Islet precursor cell (in vitro differentiated cells): ENCODE data around the gene KPNA3.
"Not testable (repeated sequence)": the region's sequence is repeated elsewhere in the genome, so short reads cannot be mapped to it uniquely, and the experiment has no call there.

Experiments used
- DNase-seq: peaks from one replicate; pipeline ENCODE4 v3.0.0-alpha.2; 2018

KPNA3 gene

GRCh38 chr13:49806126-49806536 lies 13.6 kb upstream of the KPNA3 start:
- no peak for DNase-seq

- DNase-seq: not testable (repeated sequence)
Measured at GRCh38 chr13:49803047-49803446, 10.6 kb upstream of the KPNA3 start.

DNA sequence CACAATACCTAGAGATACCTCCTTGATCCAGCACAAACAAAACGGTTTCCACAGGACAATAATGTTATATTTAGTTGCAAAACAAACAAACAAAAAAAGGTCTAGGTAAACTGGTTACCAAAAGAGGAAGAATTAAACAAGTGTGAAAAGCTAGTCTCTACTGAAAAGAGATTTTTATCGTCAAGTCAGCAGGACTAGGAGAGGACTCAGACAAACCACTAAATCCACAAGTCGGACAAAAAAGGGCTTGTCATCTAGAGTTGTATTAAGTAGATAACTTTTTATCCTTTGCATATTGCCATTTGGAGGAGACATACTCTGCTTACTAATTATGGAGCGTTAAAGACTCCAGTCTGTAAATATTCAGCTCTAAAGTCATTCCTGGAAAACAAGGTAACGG lies 9.9 kb upstream of the KPNA3 start:
- DNase-seq: no peak

DNA sequence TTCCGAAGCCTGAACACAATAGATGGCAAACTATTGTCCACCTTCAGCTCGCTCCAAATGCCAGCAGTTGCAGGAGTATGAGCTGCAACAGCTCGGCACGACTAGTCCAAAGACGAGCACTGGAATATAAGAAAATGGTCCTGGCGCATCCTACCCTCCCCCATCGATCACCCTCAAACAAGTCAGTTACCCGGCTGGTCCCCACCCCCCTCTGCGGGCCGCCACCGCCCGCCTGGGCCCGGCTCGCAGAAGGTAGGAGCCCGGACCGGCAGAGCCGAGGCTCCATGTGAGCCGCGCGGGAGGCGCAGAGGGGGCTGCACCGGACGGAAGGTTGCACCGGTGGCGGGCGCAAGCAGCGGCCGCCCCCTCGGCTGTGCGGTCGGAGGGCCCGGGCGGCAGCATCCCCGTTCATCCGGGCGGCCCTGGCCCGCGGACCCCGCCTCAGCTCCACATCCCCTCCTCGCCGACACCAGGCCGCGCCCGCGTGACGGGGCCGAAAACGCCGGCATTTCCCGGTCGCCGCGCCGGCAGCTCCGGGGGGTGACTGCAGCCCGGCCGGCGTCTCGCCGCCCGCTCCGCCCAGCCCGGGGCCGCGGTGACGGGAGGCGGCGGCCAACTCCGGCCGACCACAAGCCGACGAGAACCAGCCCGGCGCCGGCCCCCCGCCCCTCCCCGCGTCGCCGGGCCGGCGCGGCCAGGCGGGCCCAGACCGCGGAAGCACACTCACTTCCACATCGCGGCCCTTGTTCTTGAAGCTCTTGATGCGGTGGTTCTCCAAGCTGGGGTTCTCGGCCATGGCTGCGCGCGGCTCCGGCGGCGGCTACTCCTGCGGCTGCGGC lies 552 bp downstream of the KPNA3 start:
- DNase-seq: peak; percentile 74

- no peak for DNase-seq
Measured at GRCh38 chr13:49791315-49791710, 1.2 kb downstream of the KPNA3 start.

- no peak for DNase-seq
Measured at GRCh38 chr13:49789968-49790367, 2.5 kb downstream of the KPNA3 start.

DNA sequence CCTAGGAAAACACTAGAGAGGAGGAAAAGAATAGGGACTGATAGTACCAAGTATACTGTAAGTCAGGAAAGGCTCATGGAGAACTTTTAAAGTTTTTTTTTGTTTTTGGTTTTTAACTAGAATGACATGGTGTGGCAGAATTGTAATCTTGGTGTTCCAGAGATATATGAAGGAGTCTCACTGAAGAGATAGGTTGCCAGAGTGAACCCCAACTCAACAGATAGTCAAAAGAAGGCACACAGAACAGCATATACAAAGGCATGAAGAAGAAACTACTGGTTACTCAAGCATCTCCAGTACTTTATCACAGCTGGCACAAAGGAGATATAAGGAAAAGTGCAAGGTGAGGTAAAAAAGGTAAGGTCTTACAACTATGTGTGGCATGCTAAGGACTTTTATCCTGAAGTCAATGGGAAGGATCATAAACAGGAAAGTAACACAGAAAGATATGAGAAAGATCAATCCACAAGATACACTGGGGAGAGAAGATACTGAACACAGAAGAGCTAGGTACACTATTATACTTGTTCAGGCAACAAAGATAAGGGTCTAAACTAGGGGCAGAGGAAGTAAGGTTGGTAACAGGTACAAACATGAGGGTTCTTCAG lies 6.0 kb downstream of the KPNA3 start:
- no peak for DNase-seq

- no peak for DNase-seq
Measured at GRCh38 chr13:49784886-49785570, 7.5 kb downstream of the KPNA3 start.

GRCh38 chr13:49783865-49784264 lies 8.6 kb downstream of the KPNA3 start:
- no peak for DNase-seq

DNA sequence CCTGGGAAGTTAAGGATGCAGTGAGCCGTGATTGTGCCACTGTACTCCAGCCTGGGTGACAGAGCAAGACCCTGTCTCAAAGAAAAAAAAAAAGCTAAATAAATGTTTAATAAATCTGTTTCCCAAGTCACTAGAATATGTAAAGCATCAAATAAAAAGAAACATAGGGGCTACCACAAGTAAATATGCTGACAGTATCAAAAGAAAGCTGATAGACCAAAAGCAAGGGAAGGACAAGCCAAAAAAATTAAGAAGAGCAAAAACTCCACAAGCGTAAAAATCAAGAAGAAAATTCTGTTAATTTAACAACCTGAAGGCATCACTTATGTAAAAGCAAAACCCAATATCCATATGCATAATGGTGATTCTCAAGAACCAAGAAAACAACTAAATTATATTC lies 9.7 kb downstream of the KPNA3 start:
- no peak for DNase-seq

- DNase-seq: no peak
Measured at GRCh38 chr13:49781806-49782205, 10.7 kb downstream of the KPNA3 start.

GRCh38 chr13:49779721-49780120 lies 12.8 kb downstream of the KPNA3 start:
- no peak for DNase-seq

GRCh38 chr13:49777746-49778614 lies 14.5 kb downstream of the KPNA3 start:
- DNase-seq: no peak

DNA sequence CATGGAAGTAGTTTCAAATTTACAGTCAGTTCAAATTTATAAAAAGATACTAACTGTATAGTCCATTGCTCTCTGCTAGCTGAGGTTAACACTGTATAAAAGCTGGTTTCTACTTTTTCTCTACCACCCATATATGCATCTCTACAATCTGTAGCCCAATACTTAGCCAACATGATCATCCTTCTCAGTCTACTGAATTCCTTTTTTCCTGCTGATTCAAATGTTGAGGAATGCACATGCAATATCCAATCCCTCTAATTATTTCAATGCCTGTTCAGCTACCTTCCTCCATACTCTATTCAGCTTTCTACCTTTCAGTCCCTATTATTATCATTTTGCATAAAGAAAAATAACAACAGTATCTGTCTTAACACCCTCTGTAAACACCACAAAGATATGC lies 15.6 kb downstream of the KPNA3 start:
- no peak for DNase-seq

- no peak for DNase-seq
Measured at GRCh38 chr13:49774376-49775005, 18.0 kb downstream of the KPNA3 start.

DNA sequence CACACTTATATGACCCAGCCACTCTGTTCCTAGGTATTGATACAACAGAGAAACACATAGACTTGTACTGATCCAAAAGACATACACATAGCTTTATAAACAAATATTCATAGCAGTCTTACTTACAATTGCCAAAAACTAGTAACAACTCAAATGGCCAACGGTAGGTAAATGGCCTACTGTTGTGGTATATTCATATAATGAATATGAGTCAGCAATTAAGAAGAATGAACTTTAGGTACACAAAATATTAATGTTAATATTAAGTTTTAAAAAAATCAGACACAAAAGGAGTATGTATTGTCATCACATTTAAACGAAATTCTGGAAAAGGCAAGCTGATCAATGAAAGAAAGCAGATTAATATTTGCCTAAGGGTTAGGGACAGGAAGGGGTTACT lies 19.7 kb downstream of the KPNA3 start:
- no peak for DNase-seq

DNA sequence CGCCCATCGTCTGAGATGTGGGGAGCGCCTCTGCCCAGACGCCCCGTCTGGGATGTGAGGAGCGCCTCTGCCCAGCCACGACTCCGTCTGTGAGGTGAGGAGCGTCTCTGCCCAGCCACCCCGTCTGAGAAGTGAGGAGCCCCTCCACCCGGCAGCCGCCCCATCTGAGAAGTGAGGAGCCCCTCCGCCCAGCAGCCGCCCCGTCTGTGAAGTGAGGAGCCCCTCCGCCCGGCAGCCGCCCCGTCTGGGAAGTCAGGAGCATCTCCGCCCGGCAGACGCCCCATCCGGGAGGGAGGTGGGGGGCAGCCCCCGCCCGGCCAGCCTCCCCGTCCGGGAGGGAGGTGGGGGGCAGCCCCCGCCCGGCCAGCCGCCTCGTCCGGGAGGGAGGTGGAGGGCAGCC lies 30.7 kb downstream of the KPNA3 start:
- not testable (repeated sequence) for DNase-seq

GRCh38 chr13:49760558-49760957 lies 31.9 kb downstream of the KPNA3 start:
- DNase-seq: no peak

- no peak for DNase-seq
Measured at GRCh38 chr13:49759503-49759902, 33.0 kb downstream of the KPNA3 start.

DNA sequence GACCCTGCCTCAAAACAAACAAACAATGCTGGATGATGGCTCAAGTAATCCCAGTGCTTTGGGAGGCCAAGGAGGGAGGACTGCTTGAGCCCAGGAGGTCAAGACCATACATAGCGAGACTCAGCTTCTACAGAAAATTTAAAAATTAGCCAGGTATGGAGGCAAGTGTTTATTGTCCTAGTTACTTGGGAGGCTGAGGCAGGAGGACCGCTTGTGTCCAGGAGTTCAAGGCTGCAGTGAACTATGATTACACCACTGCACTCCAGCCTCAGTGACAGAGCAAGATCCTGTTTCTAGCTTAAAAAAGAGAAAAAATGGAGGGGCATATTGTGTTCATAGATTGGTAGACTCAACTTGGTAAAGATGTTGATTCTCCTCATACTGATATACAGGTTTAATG lies 36.2 kb downstream of the KPNA3 start:
- DNase-seq: no peak

- DNase-seq: no peak
Measured at GRCh38 chr13:49754146-49754545, 38.3 kb downstream of the KPNA3 start.

DNA sequence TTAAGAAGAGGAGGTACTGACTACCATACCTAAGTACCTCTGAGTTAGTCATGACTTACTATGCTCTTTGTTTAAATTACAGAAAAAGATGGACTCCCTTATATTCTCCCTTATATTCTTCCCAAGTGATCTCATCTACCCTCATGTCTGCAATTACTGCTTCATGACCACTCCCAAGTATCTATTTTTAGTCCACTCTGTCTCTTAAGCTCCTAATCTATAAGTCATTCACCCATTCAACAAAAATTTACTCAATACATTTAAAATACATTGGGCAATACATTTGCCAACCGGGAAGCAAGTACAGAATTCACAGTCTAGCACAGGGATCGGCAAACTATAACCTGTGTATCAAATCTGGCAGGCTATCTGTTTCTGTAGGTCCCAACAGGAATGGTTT lies 42.6 kb downstream of the KPNA3 start:
- no peak for DNase-seq

DNA sequence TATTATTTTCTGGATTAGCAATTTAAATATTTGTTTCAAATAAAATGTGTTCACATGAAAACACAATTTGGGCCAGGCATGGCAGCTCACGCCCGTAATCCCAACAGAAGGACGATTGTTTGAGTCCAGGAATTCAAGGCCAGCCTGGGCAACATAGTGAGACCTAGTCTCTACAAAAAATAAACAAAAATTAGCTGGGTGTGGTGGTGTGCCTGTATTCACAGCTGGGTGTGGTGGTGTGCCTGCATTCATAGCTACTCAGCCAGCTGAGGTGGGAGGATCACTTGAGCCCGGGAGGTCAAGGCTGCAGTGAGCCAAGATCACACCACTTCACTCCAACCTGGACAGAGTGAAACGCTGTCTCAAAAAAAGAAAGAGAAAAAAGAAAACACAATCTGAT lies 46.4 kb downstream of the KPNA3 start:
- DNase-seq: no peak
